Dermis blood vessel endothelial cell (primary cell): Measurements from ENCODE around the gene AQP3. TPM values are rescaled to one million over a fixed set of nuclear protein-coding genes. Genes with fewer than 3 reads are reported as not detected.
"Not testable (repeated sequence)": the region's sequence is repeated elsewhere in the genome, so short reads cannot be mapped to it uniquely, and the experiment has no call there.

Source experiments
- DNase-seq: peaks from one replicate; pipeline ENCODE4 v3.0.0; 2010
- total RNA-seq: library from RNA; depleted of rRNA; stranded (reverse); fragments of >200 nt; gene quantifications from 2 replicates; pipeline ENCODE4 v1.2.3, GENCODE V29; 2014

The AQP3 gene
- total RNA-seq, 1 donor from 2014 or later, result under 0.01 TPM

DNA sequence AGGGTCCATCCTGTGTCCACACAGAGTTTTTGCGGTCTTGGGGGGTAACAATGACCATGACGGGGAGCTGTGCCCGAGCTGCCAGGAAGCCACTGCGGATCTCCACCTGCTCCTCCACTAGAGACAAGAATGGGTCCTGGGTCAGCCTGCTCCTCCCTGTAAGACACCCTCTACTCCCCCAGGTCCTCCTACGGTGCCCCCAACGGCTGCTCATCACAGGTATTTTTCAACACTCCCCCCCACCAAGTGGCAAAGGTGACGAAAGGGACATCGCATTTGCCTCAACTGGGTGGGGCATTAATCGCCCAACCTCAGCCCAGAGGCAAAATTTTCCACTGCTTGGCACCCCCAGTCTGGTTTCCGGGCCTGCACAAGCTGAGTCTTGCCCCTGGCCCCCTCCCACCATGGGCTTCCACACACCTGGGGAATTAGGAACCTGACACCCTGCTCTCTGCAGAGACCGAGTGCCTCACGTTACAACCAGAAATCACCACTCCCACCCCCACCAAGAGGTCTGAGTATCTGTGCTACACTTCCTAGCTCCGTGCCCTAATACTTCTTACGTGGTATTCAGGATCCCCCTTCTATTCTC lies 16.7 kb upstream of the AQP3 start:
- DNase-seq, result no peak

DNA sequence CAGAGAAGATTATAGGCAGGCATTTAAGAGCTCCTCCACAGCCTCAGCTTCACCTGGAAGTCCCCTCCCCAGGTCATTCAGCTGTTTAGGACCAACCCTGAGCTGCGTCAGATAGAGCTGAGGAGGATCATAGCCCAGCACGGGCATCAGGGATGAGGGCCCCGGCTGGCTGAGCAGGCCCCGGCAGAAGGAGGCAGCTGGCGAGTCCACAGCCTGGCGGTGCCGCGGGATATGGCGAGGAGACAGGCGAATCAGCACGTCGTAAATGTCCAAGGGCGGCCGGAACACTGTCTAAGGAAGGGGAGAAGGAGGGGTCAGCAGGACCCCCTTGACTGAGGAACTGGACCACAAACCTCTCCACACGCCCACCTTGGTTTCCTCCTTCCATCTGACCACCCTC lies 15.8 kb upstream of the AQP3 start:
- DNase-seq, result no peak

DNA sequence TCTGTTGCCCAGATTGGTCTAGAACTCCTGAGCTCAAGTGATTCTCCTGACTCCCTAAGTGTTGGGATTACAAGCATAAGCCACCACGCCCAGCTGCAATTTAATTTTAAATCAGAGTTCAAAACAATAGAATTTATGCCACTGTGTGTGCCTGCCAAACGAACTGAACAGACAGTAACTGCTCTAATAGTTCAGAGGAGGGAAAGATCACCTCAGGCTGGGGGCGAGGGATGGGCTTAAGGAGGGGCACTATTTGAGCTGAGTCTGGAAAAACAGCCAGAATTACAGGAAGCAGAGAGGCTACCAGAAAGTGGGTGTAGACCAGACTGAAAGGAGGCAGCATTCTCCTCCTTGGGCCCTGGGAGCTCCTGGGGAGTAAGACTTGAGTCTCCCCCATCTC lies 14.1 kb upstream of the AQP3 start:
- no peak for DNase-seq

DNA sequence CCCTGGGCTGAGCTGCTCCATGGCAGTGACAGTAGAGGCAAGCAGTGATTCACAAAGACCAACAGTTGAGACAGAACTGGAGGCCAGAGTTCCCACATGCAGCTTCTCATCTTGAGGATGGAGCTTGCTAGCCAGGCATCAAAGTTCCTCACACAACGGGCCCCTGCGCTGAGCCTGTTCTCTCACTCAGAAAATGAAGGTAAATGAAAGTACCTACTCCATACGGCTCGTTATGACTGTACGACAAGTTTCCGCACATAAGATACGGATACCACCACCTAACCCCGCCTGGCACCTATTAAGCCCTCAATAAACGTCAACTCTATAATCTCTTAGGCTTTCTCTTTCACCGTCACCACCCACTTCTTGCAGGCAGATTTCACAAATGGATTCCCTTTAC lies 13.5 kb upstream of the AQP3 start:
- no peak for DNase-seq

DNA sequence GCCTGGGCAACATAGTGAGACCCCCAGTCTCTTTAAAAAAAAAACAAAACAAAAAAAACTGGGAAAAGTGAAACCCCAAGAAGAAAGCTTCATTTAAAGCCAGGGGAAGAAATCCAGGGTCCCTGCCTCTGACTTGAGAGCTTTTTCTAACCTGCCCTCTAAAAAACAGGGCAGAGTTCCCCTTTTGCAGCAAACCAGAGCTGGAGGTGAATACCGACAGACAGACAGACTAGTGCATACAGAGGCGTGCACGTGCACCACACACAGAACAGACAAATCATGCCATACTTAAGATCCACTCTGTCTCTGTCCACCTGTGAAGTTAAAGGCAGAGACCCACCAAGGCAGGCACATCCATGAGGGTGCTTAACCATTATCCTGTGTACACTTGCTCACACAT lies 11.7 kb upstream of the AQP3 start:
- no peak for DNase-seq

DNA sequence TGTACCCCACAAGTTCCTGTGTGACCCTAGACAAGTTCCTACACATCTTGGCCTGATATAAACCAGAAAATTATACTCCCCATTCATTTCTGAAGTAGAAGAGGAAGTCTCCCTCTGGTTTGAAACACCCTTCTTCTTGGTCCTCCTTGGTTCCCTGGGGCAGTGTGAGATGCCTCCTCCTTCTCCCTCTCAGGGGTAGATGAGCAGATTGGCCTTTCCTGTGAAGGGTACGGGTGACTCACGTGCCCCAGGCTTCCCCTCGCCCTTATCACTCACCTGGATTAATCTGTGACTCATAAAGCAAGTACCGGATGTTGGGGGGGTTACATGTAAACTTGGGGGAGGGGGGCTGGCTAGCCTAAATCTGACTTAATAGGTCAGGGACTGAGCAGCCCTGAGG lies 11.1 kb upstream of the AQP3 start:
- peak; percentile 57 for DNase-seq

DNA sequence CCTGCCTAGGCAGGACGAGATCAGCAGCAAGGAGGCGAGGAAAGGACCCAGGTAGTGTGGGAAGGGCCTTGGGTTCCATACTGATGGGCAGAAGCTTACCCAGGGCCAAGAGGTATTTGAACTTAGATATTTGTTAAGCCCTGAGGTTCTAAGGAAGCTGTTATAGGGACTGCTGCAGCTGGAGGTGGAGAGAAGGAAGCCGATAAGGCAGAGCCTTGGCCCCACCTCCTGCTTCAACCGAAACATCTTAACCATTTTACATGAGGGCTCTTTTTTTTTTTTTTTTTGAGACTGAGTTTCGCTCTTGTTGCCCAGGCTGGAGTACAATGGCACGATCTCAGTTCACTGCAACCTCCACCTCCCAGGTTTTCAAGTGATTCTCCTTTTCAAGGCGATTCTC lies 8.6 kb upstream of the AQP3 start:
- DNase-seq, result no peak

DNA sequence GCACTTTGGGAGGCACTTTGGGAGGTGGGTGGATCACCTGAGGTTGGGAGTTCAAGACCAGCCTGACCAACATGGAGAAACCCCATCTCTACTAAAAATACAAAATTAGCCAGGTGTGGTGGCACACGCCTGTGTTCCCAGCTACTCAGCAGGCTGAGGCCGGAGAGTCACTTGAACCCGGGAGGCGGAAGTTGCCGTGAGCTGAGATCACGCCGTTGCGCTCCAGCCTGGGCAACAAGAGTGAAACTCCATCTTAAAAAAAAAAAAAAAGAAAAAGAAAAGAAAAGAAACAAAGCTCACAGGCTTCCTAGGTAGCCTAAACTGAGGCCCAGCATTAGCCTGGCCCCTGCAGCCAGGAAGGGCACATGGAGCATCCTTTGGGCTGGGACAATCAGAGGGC lies 8.1 kb upstream of the AQP3 start:
- DNase-seq, result not testable (repeated sequence)

DNA sequence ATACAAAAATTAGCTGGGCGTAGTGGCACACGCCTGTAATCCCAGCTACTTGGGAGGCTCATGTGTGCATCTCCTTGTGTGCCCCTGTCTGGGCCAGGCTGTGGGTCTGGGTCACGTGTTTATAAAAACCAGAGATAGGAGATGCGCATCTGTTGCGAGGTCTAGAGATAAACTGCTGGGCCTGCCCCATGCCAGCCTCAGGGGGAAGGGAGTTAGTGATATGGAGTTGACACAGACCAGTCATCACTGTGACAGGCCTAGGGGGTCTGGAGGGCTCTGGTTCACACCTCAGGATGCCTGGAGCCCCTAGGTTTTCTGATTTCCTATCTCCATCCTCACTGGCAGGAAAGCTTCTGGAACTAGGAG lies 7.3 kb upstream of the AQP3 start:
- DNase-seq, result not testable (repeated sequence)

DNA sequence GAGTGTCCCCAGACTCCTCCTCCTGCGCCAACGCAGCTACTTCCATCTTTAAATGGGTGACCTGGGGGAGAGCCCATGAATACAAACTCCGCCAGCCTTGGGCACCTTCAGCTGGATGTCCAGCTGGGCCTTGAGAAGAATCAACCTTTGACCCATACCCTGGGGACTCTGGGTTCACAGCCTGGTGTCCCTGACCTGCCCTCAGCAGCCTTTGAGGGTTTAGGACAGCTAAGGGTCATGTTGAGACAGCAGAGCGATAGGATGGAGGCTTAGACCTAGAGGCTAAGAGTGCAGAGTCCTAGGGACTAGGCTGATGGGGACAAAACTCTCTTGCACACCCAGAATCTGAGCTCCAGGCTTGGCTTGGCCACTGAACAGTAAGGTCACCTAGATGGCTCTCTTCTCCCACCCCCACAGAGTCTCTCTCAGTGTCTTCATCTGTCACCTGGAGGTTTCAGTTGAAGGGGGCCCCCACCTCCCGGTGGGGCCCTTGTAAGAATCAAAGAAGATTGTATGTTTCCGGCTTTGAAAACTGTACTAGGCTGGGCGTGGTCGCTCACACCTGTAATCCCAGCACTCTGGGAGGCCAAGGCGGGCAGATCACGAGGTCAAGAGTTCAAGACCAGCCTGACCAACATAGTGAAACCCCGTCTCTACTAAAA lies 6.7 kb upstream of the AQP3 start:
- no peak for DNase-seq

DNA sequence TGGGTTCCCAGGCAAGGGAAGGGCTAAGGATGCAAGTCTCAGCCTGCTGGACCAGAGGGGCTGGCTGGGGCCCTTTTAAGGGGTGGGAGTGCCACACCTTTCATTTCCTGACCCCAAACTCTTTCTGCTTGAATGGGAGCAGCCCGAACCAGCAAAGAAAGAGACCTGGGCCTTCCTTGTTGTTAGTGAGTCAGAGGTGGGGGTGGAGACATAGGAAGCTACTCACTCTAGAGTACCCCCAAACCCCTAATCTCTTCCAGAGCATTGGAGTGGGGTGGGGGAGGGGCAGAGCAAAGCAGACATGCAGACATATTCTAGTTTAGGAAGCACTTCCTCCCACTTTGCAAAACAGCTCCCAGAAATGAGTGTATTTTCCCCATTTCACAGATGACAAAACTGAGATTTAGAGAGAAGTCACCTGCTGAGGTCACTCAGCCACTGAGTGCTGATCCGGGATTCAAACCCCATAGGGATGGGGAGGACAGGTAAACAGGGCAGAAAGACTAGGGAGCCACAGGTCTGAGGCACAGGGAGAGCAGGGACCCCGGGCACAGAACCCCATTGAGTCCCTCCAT lies 6.0 kb upstream of the AQP3 start:
- DNase-seq, result no peak

DNA sequence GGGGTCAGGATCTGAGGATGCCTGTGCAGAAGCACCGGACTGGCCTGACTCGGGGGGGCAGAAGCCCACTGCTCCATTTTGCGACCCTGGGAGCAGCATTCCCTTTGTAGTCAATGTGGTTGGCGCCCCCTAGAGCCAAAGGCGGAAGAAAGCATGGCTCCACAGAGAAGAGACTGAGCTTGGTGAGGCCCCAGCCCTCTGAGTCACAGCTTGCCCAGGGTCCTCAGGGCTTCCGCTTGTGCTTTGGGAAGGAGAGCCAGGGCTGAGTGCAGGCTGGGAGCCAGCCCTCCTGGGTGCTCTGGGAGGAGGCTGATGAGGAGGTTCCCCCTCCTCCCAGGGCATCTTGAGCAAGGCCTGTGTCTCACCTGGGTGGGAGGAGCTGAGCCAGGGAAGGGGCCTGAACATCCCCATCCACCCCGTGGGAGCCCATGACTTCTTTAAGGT lies 5.5 kb upstream of the AQP3 start:
- DNase-seq, result peak; percentile 85

DNA sequence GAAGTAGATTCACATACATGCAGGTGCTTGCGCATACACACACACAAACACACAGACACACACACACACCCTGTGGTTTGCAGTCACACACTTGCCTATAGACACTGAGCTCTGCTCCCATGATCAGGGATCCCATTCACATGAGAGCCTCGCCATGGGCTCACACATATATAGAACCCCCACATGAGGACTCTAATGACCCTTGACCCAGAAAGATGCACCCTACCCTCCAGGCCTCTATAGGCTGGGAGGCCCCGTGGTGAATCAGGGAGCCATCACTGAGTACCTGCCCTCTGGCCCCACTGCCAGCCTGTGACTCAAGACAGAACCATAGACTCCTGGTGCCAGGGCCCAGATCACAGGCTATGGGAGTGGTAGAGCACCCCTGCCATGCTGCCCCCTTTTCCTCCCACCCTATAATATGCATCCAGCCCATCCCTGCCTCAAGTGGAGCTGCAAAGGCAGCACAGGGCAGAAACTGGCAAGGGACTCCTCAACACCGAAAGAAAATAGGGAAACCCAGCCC lies 3.3 kb upstream of the AQP3 start:
- DNase-seq, result no peak

DNA sequence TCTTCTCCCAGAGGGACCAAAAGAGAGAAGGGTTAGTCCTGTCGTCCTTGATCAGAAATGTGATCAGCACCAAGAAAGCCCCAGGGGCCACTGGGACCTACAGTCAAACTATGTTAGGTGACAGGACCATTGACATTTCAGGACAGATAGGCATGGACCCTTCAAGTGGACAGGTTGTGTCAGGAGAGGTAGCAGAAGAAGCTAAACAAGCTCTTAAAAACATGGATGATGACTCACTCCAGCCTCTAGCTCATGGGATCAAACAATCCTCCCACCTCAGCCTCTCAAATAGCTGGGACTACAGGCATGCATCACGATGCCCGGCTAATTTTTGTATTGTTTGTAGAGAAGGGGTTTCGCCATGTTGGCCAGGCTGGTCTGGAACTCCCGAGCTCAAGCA lies 2.3 kb upstream of the AQP3 start:
- no peak for DNase-seq

DNA sequence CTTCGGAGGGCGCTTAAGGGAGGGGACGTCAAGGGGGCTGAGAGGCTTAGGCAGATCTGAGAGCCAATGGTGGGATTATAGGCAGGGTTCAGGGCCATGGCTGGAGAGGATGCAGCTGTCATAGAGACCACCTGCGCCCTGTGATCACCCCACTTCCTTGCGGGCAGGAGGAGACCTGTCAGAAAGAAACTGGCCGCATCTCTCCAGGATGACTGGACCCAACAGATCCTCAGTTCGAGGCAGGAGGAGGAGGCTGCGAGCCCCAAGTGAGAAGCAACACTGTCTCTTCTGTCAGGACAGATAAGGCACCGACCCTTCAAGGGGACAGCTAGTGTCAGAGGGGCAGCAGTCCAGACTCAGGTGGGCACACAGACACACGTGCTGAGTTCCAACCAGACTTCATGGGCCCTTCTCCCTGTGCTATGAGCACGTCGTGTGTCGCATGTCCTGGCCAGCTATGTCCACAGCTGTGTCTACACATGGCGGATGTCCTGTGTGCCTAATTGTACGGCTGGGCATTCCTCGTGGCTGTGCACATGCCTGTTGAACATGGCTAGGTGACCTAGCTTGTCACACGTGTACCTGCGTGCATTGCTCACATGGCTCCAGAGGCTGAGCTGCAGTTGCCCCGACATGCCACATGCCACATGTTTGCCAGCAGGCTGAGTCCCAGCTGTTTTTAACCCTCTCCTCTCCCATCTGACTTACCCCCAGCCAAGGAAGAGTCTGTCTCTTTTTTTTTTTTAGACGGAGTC lies 583 bp upstream of the AQP3 start:
- no peak for DNase-seq

DNA sequence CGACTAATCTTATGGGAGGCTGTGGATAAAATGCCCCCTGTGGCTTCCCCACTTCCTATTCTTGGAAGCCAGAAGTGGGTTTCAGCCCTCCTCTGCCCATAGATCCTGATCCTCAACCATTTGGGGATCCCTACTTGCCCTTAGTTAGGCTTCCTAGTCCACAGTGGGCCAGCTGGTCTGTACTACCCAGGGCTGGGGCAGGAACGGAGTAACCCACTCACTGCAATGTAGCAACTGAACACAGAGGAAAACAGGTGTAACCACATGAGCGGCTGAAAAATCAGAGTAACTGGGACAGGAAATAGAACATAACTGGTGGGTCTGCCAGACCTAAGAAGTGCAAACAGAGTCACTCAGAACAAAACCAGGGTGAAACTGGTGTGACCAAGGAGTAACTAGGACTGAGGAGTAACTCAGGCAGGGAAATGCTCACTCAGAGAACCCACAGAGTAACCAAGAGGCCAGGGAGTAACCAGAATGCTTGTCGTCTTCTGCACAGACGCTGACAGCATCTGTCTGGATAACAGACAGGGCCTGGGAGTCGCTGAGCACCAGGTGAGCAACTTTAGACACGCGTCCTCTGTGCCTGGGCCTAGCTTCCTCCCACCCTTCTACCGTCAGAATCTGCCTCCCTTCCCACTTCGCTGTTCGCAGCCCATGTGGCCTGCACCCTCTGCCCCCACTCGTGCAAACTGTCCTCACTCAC lies 1.0 kb downstream of the AQP3 start:
- no peak for DNase-seq

DNA sequence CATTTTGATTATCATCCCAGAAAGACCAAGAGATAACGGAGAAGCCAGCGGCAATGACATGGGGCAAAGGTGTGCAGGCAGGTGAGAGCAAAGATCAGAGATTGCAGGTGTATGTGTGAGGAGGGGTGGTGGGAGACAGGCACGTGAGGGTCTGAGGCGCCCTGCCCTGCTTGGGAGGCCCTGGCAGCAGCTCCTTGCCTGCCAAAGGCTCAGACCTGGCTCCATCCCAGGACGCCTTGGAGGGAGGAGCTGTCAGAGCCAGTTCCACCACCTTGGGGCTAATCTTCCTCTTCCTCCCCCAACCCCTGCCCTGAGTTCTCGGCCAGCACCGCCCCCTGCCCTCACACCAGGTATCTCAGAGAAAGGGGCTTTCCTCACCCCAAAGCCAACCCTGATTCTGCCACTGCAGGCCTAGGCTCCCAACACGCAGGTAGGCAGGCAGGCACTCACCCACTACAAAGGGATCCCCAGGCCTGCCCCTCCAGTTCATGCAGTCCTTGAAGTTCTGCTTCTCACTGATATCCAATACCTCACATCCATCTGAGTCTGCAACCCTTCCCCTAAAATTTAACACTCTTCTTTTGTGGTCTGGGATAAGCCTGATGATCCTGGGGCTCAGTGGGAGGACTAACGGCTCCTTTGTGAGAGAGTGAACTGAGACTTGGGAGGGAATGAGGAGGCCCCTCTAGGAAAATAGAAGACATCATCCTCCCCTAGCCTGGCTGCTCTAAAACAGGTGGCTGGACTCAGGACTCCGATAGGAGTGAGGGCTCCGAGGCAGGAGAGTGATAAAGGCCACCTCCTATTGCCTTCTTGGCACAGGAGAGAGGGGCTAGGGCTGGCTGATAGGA lies 1.8 kb downstream of the AQP3 start:
- no peak for DNase-seq

DNA sequence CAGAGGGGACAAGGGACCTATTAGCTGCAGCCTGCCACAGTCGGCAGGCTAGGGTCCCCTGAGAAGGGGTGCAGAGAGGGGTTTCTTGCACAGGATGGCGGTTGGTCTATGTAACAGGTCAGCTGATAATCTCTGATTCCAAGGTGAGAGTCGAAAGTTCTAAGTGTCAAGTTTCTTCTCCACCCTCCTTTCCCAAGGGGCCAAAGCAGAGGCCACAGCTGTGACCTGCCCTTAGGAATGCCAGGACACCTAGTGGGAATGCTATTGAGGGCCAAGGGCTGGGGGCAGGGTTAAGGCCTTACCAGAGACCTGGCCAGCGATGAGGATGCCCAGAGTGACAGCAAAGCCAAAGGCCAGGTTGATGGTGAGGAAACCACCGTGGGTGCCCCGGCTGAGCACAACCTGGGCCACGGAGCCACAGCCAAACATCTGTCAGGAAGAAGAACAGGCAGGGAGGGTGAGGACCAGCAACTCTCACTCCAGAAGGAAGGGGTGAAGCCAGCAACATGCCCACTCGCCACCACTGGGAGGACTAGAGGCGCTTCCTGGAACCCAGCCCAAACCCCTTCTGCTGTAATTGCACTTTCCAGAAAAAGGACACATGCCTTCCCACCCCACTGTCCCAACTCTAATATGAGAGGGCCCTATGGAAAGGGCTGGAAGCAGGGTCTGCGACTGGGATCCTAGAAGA lies 3.8 kb downstream of the AQP3 start:
- no peak for DNase-seq

DNA sequence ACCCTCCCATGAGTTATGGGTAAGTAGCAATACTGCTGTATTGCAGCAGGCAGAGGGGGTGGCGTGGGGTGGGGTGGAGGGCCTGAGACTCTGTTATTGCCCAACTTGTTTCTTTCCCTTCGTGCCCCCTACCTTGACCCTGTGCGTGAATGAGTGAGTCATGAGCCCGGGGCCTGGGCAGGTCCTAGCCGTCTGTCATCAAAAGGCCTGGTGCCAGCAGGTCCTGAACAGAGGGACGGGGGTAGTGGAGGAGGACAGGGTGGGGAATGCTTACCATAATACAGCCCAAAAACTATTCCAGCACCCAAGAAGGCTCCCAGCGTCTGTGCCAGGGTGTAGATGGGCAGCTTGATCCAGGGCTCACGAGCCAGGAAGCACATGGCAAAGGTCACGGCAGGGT lies 4.3 kb downstream of the AQP3 start:
- DNase-seq, result peak; percentile 23

DNA sequence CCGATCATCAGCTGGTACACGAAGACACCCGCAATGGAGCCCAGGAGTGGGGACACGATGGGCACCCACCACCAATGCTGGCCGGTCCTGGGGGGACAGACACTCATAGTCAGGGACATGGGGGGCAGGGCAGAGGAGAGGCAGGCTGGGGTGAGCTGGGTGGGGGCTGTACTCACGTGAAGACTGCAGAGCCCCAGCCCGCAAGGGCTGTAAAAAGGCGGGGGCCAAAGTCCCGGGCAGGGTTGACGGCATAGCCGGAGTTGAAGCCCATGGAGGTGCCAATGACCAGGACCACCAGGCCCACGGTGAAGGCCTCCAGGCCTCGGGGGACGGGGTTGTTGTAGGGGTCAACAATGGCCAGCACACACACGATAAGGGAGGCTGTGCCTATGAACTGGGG lies 5.3 kb downstream of the AQP3 start:
- DNase-seq, result no peak

DNA sequence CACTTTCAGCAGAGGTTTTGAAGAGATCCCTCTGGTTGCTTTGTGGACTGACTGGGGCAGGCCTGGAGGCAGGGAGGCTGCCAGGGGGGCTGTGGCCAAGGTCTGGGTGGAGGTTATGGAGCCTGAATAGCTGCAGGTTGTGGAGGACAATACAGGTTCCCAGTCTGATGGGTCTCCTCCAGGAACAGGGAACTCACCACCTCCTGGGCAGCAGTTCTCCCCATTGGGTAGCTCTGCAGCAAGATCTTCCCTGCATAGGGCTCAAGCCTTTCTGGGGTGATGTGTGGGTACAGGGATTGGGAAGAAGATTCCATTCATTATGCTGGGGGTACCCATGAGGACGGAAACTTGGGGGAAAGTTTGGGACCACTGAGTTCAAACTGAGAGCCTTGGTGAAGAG lies 6.8 kb downstream of the AQP3 start:
- no peak for DNase-seq
